HepG2 (cell line): ENCODE results near the gene DDO. TPM values are rescaled to one million over a fixed set of nuclear protein-coding genes. Genes with fewer than 3 reads are reported as not detected.

Experiments used
- AGO1 ChIP-seq: fragments of 200-400 bp; formaldehyde crosslinking; IDR thresholded peaks from 2 replicates; pipeline ENCODE4 v1.6.1; 2017; ENCODE audit warnings: mild to moderate bottlenecking, low read depth, low read length, moderate library complexity; ENCODE audit not compliant: poor library complexity, severe bottlenecking
- BORCS8-MEF2B ChIP-seq: sonication (generic); formaldehyde crosslinking; IDR thresholded peaks from 2 replicates; pipeline ENCODE4 v1.8.0; 2022; ENCODE audit warnings: mild to moderate bottlenecking, missing genetic modification reagents
- ETS1 ChIP-seq: sonication (generic); formaldehyde crosslinking; IDR thresholded peaks from 2 replicates; pipeline ENCODE4 v1.4.0; 2020; ENCODE audit warnings: missing genetic modification reagents
- FOXK1 ChIP-seq: sonication (generic); formaldehyde crosslinking; IDR thresholded peaks from 2 replicates; pipeline ENCODE4 v1.4.0; 2020; ENCODE audit warnings: low read depth, missing genetic modification reagents, borderline replicate concordance
- GATAD2A ChIP-seq: IDR thresholded peaks from 2 replicates; pipeline ENCODE4 v1.6.1; 2016
- HNF4G ChIP-seq, 2 experiments: sonication (generic) in 1 of 2; formaldehyde crosslinking in 1 of 2; IDR thresholded peaks; 2 replicates each; pipeline versions ENCODE4 v1.4.0 to v1.6.1; 2011 to 2020; ENCODE audit warnings: borderline replicate concordance in 2 of 2, low read depth in 2 of 2, mild to moderate bottlenecking in 2 of 2, low read length in 1 of 2, missing genetic modification reagents in 1 of 2, moderate library complexity in 1 of 2
- KDM3A ChIP-seq: IDR thresholded peaks from 2 replicates; pipeline ENCODE4 v1.6.1; 2018; ENCODE audit warnings: low read depth, missing compliant biosample characterization
- KDM5B ChIP-seq: sonication (generic); formaldehyde crosslinking; IDR thresholded peaks from 2 replicates; pipeline ENCODE4 v1.4.0; 2020; ENCODE audit warnings: missing genetic modification reagents, mild to moderate bottlenecking, borderline replicate concordance
- MEF2D ChIP-seq: sonication (generic); formaldehyde crosslinking; IDR thresholded peaks from 2 replicates; pipeline ENCODE4 v1.5.1; 2020; ENCODE audit warnings: mild to moderate bottlenecking, missing genetic modification reagents
- MLX ChIP-seq: IDR thresholded peaks from 2 replicates; pipeline ENCODE4 v1.6.1; 2016
- NCOA2 ChIP-seq: sonication (generic); formaldehyde crosslinking; IDR thresholded peaks from 2 replicates; pipeline ENCODE4 v1.8.0; 2022; ENCODE audit warnings: inconsistent platforms
- RBAK ChIP-seq: sonication (generic); formaldehyde crosslinking; IDR thresholded peaks from 2 replicates; pipeline ENCODE4 v1.5.1; 2020; ENCODE audit warnings: mild to moderate bottlenecking, missing genetic modification reagents
- SRSF1 ChIP-seq: fragments of 200-400 bp; formaldehyde crosslinking; optimal IDR thresholded peaks from 2 replicates; pipeline ENCODE3; 2017; ENCODE audit warnings: mild to moderate bottlenecking, low read depth, low read length, moderate library complexity
- ZBTB44 ChIP-seq: sonication (generic); formaldehyde crosslinking; IDR thresholded peaks from 2 replicates; pipeline ENCODE4 v1.4.0; 2020; ENCODE audit warnings: missing genetic modification reagents
- ZFP82 ChIP-seq: sonication (generic); formaldehyde crosslinking; IDR thresholded peaks from 2 replicates; pipeline ENCODE4 v1.5.1; 2020; ENCODE audit warnings: mild to moderate bottlenecking, missing genetic modification reagents, borderline replicate concordance
- ZNF234 ChIP-seq: sonication (generic); formaldehyde crosslinking; conservative IDR thresholded peaks from 2 replicates; pipeline ENCODE4 v1.5.1; 2020; ENCODE audit warnings: mild to moderate bottlenecking, missing genetic modification reagents
- ZNF687 ChIP-seq: sonication (generic); formaldehyde crosslinking; IDR thresholded peaks from 2 replicates; pipeline ENCODE4 v1.5.1; 2020; ENCODE audit warnings: mild to moderate bottlenecking, missing genetic modification reagents, moderate library complexity
- ZNF766 ChIP-seq: sonication (generic); formaldehyde crosslinking; IDR thresholded peaks from 2 replicates; pipeline ENCODE4 v1.5.0; 2020; ENCODE audit warnings: missing genetic modification reagents, borderline replicate concordance
- ZNF770 ChIP-seq: sonication (generic); formaldehyde crosslinking; IDR thresholded peaks from 2 replicates; pipeline ENCODE4 v1.5.0; 2020; ENCODE audit warnings: mild to moderate bottlenecking, missing genetic modification reagents
- ZNF792 ChIP-seq: IDR thresholded peaks from 2 replicates; pipeline ENCODE4 v1.6.1; 2016
- polyA plus RNA-seq, 8 experiments: library from polyadenylated mRNA; depleted of rRNA in 3 of 8; stranded (reverse) in 7 of 8; unstranded in 1 of 8; fragments of >200 nt; fragmentation: Illumina TruSeq in 4 of 8; extraction: Trizol in 4 of 8; gene quantifications; 2 replicates each; pipeline versions ENCODE4 v1.2.1 to v1.2.3, GENCODE V29; 2011 to 2016; ENCODE audit warnings: low read depth in 4 of 8, missing spikeins in 1 of 8, mixed read lengths in 1 of 8; ENCODE audit not compliant: insufficient read depth in 1 of 8
- total RNA-seq, 5 experiments: library from RNA; depleted of rRNA; stranded (reverse); fragments of >200 nt; fragmentation: Illumina TruSeq; extraction: Trizol; gene quantifications; 2 replicates each; pipeline ENCODE4 v1.2.3, GENCODE V29; 2016; ENCODE audit warnings: low read depth in 1 of 5

DDO gene
- total and polyA plus RNA-seq, 2 of the 13 experiments (the other 11 are each of a cell fraction or from before 2014, with no cell fraction given): 6.1 to 10.3 TPM

- TF ChIP-seq ZNF770 (no peak), ZBTB44 (CRISPR knock-in tag) (no peak), KDM3A (CRISPR knock-in tag) (no peak), AGO1 (no peak), MLX (no peak), FOXK1 (CRISPR knock-in tag) (no peak), KDM5B (CRISPR knock-in tag) (peak; percentile 64; the same call in 1 of the 2 replicates), ETS1 (CRISPR knock-in tag) (no peak), SRSF1 (no peak), ZNF687 (CRISPR knock-in tag) (peak; percentile 69), ZNF766 (CRISPR knock-in tag) (no peak), ZFP82 (CRISPR knock-in tag) (no peak), HNF4G (IDR thresholded peaks at IDR 0.05; ENCODE audit: borderline replicate concordance, low read depth, low read length) (no peak), HNF4G (CRISPR knock-in tag; IDR thresholded peaks at IDR 0.05; ENCODE audit: borderline replicate concordance, low read depth) (no peak), RBAK (CRISPR knock-in tag) (no peak), MEF2D (CRISPR knock-in tag) (no peak), ZNF792 (CRISPR knock-in tag) (no peak), GATAD2A (CRISPR knock-in tag) (no peak), BORCS8-MEF2B (CRISPR knock-in tag) (no peak), NCOA2 (no peak), ZNF234 (CRISPR knock-in tag) (no peak)
These were observed at the start of gene DDO (continued) for GRCh38 chr6:110415086-110415916.
